NCI-H2196 treated with DMSO at 0.1 percent for 48 hours (cell line): ENCODE data around the gene LAMTOR5.
"Not testable (repeated sequence)": the region's sequence is repeated elsewhere in the genome, so short reads cannot be mapped to it uniquely, and the experiment has no call there.

Source experiments
- DNase-seq: peaks from one replicate; lab custom pipeline; 2025; ENCODE audit not compliant: unreplicated experiment; lab: John Stamatoyannopoulos, UW

The LAMTOR5 gene

DNA sequence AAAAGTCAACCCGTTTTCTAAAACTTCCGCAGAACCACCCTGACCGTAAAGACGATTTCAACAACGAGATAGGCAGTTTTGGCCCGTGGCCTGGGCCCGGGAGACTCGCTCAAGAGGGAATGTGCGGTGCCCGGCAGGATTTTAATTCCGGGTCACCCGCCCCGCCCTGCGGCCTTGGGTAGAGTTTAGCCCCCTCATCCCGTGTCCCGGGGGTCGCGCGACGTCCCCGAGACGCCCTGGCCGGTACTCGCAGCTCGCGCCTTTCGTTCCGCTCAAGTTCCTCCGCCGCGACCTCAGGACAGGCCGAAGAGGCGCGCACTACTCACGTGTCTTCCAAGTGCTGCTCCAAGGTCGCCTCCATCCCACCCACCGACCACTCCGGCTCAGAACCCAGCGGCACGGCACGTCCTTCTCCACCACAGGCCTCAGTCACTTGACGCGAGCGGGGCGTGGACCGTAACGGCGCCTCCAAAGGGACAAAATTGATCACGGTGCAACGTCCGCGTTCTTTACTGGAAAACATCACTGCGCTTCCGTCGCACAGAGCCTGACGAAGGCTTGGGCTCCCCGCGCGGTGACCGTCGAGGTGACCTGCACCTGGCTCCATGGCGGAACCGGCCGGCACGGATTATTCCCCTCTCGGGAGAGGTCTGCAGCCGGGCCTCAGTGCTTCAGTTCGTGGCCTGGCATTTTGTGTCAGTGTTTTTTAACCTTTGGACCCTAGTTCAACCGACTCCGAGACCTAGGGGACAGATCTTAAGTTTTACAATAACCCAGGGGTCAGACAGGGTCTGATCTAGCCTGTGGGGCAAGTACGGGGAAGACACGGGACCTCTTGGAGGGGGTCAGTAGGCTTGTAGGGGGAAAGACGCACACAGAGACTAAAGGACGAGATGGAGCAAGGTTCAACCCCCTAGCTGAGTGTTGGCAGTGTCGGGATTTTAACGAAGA, at the start of gene LAMTOR5:
Gene LAMTOR5 (minus strand): TSS at position 435 of the 951 bp plus-strand sequence. CDS start 74 bp downstream, at position 361.
- DNase-seq, result peak; percentile 78

- no peak for DNase-seq
Observed at GRCh38 chr1:110457206-110457605, 49.7 kb upstream of the LAMTOR5 start.

- DNase-seq, result no peak
Observed at GRCh38 chr1:110455151-110455550, 47.7 kb upstream of the LAMTOR5 start.

DNA sequence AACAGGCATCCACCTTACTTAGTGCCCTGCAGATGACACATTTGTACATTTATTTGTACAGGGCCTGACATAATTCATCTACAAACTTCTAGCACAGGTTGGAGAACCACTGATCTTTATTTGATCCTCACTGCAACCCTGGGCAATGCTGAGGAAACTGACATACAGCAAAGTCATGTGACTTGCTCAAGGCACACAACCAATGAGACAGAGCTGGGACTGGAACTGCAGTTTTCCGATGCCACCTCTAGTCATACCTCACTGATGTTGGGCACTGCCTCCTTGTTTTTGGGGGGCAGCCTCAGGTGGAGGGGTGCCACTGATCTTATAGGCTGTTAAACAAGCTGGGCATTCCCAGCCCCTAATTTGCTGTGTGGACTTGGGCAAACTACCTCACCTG, 46.8 kb upstream of the LAMTOR5 start:
- no peak for DNase-seq

DNA sequence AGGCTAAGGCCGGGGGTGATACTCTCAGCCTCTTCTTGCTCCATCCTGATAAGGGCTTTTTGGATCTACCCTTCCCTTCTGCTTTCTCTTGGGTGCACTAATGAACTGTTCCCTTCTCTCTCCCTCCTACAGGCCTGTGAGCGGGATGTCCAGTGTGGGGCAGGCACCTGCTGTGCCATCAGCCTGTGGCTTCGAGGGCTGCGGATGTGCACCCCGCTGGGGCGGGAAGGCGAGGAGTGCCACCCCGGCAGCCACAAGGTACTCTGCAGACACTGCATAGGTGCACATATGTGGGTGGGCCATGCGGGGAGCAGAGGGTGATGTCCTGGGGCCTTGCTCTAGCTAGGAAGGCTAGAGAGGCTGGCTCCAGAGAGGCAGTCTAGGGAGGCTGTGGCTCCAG, 46.3 kb upstream of the LAMTOR5 start:
- DNase-seq, result no peak

DNA sequence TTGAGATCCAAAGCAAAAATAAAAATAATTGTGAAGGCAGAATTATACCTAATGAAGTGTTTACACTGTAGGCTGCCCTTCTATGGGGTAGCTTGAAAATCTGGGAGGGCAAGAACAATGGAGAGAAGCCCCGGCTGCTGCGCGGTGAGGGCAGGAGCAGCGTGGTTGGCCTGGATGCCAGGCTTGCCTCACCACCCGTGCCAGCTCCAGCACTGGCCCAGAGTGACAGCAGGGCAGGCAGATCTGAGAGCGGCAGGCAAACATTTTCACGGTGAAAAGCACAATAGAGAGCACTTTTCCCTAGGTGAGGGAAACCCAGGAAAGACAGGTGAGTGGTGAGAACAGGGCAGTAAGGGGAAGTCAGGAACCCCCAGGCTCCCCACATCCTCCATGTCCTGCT, 44.8 kb upstream of the LAMTOR5 start:
- DNase-seq, result no peak

DNA sequence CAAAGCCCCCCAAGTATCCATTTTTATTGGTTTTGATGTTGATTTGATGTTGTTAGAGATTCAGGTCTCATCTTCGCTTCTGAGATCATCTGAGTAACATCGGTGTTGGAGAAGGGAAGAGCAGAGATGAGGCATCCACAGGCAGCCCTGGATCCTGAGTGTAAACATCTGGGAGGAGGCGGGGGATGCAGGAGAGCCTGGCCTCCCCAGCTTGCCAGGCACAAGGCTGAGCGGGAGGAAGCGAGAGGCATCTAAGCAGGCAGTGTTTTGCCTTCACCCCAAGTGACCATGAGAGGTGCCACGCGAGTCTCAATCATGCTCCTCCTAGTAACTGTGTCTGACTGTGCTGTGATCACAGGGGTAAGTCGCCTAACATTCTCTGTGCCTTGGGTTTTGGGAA, 43.4 kb upstream of the LAMTOR5 start, which contains the start of gene PROK1:
Gene PROK1 (plus strand): TSS at position 221 of the 400 bp plus-strand sequence. CDS start 68 bp downstream, at position 289.
- no peak for DNase-seq

DNA sequence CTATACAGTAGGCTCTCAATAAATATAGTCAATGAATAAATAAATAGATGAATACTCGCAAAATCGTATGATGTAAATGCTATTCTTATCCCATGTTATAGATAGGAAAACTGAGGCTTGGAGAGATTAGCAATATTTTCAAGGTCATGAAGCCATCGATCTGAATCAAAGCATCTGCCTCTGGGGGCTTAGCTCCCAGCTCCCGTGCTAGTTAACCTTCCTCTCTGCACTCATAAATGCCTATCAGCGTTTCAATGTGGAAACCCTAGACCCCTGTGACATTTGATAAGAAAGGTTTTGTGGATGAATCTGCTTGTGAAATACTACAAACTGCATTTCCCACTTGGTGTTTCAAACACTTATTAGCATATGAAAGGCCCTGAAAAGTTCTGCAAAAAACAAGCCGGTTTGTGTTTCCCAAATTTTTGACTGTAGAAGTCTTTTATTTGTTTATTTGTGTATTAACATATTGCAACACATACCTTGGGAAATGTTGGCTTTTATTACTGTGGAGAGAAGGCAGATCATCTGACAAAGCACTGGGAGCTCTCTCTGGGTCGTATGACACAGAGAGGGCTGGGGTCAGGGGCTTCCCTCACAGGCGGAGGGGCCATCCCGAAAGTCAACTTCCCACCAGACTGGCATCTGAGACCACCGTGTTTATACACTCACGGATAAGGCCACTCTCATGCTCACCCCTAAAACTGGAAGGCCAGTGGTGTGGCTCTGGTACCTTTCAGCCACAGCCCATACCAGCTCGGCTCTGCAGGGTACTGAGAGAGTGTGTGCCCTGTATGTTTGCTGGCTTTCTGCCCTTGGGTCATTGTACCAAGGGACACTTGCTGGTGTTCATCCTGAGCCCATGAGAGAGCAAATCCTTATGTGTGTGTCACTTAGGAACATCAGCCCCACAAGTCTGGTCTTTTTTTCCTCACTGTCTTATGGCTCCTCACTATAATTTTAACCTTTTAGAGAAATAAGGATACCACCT, 42.5 kb upstream of the LAMTOR5 start:
- no peak for DNase-seq

GRCh38 chr1:110444561-110444960, 37.1 kb upstream of the LAMTOR5 start:
- DNase-seq, result no peak

DNA sequence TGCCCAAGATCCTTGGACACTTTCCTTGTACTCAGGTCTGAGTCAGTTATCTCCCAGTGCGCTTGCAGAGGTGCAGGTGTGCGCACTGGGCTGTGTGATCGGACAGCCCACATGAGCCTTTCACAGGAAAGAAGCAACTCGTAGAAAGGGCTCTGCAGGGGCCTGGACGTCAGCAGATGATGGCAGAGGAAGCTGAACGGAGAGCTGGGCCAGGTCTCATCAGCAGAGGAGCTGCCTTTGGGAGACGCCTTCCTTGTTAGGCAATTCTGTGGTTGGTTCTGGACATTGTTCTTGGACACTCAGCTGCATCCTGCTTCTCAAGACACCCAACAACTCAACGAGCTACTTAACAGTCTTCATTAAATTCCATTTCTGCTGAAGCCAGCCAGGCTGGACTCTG, 36.0 kb upstream of the LAMTOR5 start:
- no peak for DNase-seq

- DNase-seq, result no peak
Observed at GRCh38 chr1:110441888-110442287, 34.4 kb upstream of the LAMTOR5 start.

GRCh38 chr1:110440877-110441276, 33.4 kb upstream of the LAMTOR5 start:
- no peak for DNase-seq

DNA sequence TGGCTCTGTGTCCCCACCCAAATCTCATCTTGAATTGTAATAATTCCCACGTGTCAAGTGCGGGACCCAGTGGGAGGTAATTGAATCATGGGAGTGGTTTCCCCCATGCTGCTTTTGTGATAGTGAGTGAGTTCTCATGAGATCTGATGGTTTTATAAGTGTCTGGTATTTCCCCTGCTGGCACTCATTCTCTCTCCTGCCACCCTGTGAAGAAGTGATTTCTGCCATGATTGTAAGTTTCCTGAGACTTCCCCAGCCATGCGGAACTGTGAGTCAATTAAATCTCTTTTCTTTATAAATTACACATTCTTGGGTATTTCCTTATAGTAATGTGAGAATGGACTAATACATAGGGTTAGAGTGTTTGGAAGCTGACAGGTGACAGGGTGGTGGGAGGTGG, 32.4 kb upstream of the LAMTOR5 start:
- DNase-seq, result not testable (repeated sequence)

GRCh38 chr1:110438893-110439292, 31.4 kb upstream of the LAMTOR5 start:
- DNase-seq, result no peak

DNA sequence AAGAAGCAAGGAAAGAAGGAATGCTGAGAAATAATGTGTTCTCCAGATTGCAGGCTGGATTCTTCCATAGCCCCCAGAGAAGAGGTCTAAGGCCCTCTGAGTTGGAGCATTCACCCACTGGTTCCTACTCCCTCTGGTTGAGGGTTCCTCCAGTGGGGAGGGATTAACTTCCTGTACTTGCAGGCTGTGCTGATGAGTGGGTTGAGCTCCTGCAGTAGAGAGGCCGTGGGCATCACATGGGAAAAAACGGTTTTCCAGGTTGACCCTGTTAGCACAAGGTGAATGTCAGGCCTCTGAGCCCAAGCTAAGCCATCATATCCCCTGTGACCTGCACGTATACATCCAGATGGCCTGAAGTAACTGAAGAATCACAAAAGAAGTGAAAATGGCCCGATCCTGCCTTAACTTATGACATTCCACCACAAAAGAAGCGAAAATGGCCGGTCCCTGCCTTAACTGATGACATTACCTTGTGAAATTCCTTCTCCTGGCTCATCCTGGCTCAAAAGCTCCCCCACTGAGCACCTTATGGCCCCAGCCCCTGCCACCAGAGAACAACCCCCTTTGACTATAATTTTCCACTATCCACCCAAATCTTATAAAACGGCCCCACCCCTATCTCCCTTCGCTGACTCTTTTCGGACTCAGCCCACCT, 30.3 kb upstream of the LAMTOR5 start:
- not testable (repeated sequence) for DNase-seq

DNA sequence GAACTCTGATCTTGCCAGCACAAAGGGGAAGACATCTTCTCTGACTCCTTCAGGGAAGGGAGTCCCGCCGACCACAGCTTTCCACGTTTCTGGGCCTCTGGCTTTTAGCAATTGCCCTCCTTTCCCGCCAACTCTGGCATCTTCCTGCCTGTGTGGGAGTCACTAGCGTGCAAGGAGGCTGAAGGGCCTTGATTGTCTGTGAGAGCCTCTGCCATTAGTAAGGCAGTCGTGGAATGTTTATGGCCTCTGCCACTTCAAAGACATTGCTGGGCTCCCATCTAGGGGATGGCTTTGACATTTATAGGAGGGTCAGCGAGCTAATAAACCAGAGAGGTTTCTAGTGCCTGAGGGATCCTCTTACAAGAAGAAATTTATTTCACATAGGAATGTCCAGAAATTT, 29.1 kb upstream of the LAMTOR5 start:
- no peak for DNase-seq

GRCh38 chr1:110434946-110435345, 27.5 kb upstream of the LAMTOR5 start:
- no peak for DNase-seq

DNA sequence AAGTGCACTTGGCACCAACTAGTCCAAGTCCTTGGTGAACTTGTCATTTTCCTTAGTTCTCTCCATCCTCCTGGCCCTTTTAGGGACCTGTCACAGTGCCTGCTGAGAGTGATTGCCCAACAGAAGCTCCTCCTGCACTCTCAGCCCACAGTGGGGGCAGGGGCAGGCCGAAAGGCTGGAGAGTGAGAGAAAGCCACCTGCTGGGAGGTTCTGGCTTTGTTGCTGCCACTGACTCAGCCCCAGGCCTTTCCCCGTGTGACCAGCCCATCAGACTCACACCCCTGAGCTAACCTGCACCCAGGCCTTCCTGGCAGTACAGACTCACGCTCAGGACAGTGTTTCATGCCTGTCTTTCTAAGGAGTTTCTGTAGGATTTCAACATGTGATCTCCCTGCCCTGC, 26.3 kb upstream of the LAMTOR5 start:
- DNase-seq, result peak; percentile 24

- no peak for DNase-seq
Observed at GRCh38 chr1:110433213-110433612, 25.7 kb upstream of the LAMTOR5 start.

GRCh38 chr1:110430901-110431300, 23.4 kb upstream of the LAMTOR5 start:
- no peak for DNase-seq

GRCh38 chr1:110430366-110430765, 22.9 kb upstream of the LAMTOR5 start:
- DNase-seq, result no peak
